ENCODE data around the gene ZNF821.

ZNF821 gene

GRCh38 chr16:71855937-71856662 lies 27.9 kb downstream of the ZNF821 start:
- Histone ChIP-seq H3K9ac (no peak overlapping the region), H3K27me3 (ENCODE audit: control insufficient read depth, insufficient read depth, low read length) (no peaks in the 10 kb centered on the region), H3K9me3 (ENCODE audit: control insufficient read depth, low read length) (no peaks in the 10 kb centered on the region), H3K4me1 (no peaks in the 10 kb centered on the region), H3K27ac (no peak overlapping the region), H3K4me2 (ENCODE audit: low read length) (no peak overlapping the region), H2AFZ (no peak overlapping the region), H3K36me3 (ENCODE audit: control insufficient read depth, insufficient read depth, low read length) (no peaks in the 10 kb centered on the region), H3K4me3 (ENCODE audit: low read depth, low read length) (no peak overlapping the region), H3K79me2 (peaks cover 28% of the 10 kb centered on the region)
- no peak for TF ChIP-seq CTCF (IDR thresholded peaks at IDR 0.05)

DNA sequence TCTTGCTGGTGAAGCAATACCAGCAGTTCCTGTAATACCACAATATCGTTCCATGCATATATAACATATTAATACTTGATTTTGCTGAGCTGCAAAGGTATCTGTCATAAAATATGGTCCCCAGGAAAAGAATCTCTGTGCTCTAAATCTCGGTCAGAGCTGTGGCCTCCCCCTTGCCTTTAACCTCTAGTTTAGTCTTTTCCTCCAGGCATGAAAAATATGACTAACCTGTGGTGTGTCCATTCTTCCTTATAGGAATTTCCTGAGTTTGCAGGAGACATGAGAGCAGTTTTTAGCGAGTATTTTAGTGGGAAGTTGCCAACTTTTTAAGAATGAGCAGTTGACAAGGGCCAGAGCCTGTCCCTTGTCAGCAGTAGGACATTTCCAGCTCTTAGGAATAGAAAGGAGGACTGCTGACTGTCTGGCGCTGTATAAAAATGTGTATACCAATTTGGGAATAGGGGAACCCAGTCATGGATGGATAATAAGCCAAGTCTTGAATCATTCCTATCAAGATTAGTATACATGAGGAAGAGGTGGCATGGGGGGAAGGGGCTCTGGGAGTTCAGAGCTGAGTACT lies 29.5 kb downstream of the ZNF821 start:
- Histone ChIP-seq H3K27ac (no peak overlapping the region), H3K79me2 (peaks cover 37% of the 10 kb centered on the region), H3K9me3 (ENCODE audit: control insufficient read depth, low read length) (no peaks in the 10 kb centered on the region), H3K9ac (no peak overlapping the region), H3K27me3 (ENCODE audit: control insufficient read depth, insufficient read depth, low read length) (no peaks in the 10 kb centered on the region), H3K4me3 (ENCODE audit: low read depth, low read length) (no peak overlapping the region), H3K4me2 (ENCODE audit: low read length) (no peak overlapping the region), H2AFZ (no peak overlapping the region), H3K4me1 (no peaks in the 10 kb centered on the region), H3K36me3 (ENCODE audit: control insufficient read depth, insufficient read depth, low read length) (no peaks in the 10 kb centered on the region)
- no peak for TF ChIP-seq CTCF (IDR thresholded peaks at IDR 0.05)

- H3K4me2 ChIP-seq (ENCODE audit: low read length) = no peak overlapping the region
- H3K79me2 ChIP-seq = peaks cover 37% of the 10 kb centered on the region
- H3K9ac ChIP-seq = no peak overlapping the region
- H3K27ac ChIP-seq = no peak overlapping the region
- H3K4me1 ChIP-seq = no peaks in the 10 kb centered on the region
- H3K36me3 ChIP-seq (ENCODE audit: control insufficient read depth, insufficient read depth, low read length) = no peaks in the 10 kb centered on the region
- H3K9me3 ChIP-seq (ENCODE audit: control insufficient read depth, low read length) = no peaks in the 10 kb centered on the region
- TF ChIP-seq CTCF (IDR thresholded peaks at IDR 0.05) = no peak
- H2AFZ ChIP-seq = no peak overlapping the region
- H3K27me3 ChIP-seq (ENCODE audit: control insufficient read depth, insufficient read depth, low read length) = no peaks in the 10 kb centered on the region
- H3K4me3 ChIP-seq (ENCODE audit: low read depth, low read length) = no peak overlapping the region
Observed at GRCh38 chr16:71853413-71853812, 30.6 kb downstream of the ZNF821 start.

GRCh38 chr16:71852561-71852960 lies 31.4 kb downstream of the ZNF821 start:
- H3K27me3 ChIP-seq (ENCODE audit: control insufficient read depth, insufficient read depth, low read length) = no peaks in the 10 kb centered on the region
- no peak for TF ChIP-seq CTCF (IDR thresholded peaks at IDR 0.05)
- no peak overlapping the region for H2AFZ ChIP-seq
- H3K79me2 ChIP-seq = peaks cover 40% of the 10 kb centered on the region
- H3K4me3 ChIP-seq (ENCODE audit: low read depth, low read length) = no peak overlapping the region
- no peak overlapping the region for H3K9ac ChIP-seq
- H3K9me3 ChIP-seq (ENCODE audit: control insufficient read depth, low read length) = no peaks in the 10 kb centered on the region
- no peak overlapping the region for H3K27ac ChIP-seq
- H3K4me2 ChIP-seq (ENCODE audit: low read length) = no peak overlapping the region
- no peaks in the 10 kb centered on the region for H3K4me1 ChIP-seq
- H3K36me3 ChIP-seq (ENCODE audit: control insufficient read depth, insufficient read depth, low read length) = no peaks in the 10 kb centered on the region

GRCh38 chr16:71852158-71852557 lies 31.8 kb downstream of the ZNF821 start:
- H3K27ac ChIP-seq = no peak overlapping the region
- TF ChIP-seq CTCF (IDR thresholded peaks at IDR 0.05) = no peak
- no peak overlapping the region for H3K4me2 ChIP-seq (ENCODE audit: low read length)
- H3K36me3 ChIP-seq (ENCODE audit: control insufficient read depth, insufficient read depth, low read length) = no peaks in the 10 kb centered on the region
- H2AFZ ChIP-seq = no peak overlapping the region
- no peak overlapping the region for H3K9ac ChIP-seq
- no peaks in the 10 kb centered on the region for H3K4me1 ChIP-seq
- no peaks in the 10 kb centered on the region for H3K9me3 ChIP-seq (ENCODE audit: control insufficient read depth, low read length)
- peaks cover 40% of the 10 kb centered on the region for H3K79me2 ChIP-seq
- H3K4me3 ChIP-seq (ENCODE audit: low read depth, low read length) = no peak overlapping the region
- H3K27me3 ChIP-seq (ENCODE audit: control insufficient read depth, insufficient read depth, low read length) = no peaks in the 10 kb centered on the region

Measured in parathyroid adenoma (tissue), 2 donors.